Neuronal stem cell (in vitro differentiated cells): ENCODE data around the gene SPATS2.

Experiments
- DNase-seq: peaks from one replicate; pipeline ENCODE4 v3.0.0-alpha.2; 2013; ENCODE audit warnings: low spot score
- H2AFZ ChIP-seq: one replicate; pipeline ENCODE4 v1.6.1; 2013; ENCODE audit warnings: mild to moderate bottlenecking, low read length, inconsistent platforms
- H2AK5ac ChIP-seq: 2 replicates; pipeline ENCODE4 v1.6.1; 2013; ENCODE audit warnings: low read depth, mild to moderate bottlenecking, inconsistent platforms, low read length, moderate library complexity, mixed read lengths
- H2BK120ac ChIP-seq: 2 replicates; pipeline ENCODE4 v1.6.1; 2013; ENCODE audit warnings: low read depth, mild to moderate bottlenecking, inconsistent platforms, low read length, moderate library complexity, mixed read lengths
- H2BK12ac ChIP-seq: one replicate; pipeline ENCODE4 v1.6.1; 2013; ENCODE audit warnings: low read length, inconsistent platforms
- H2BK15ac ChIP-seq: 2 replicates; pipeline ENCODE4 v1.6.1; 2013; ENCODE audit warnings: mild to moderate bottlenecking, low read length, inconsistent platforms, mixed read lengths
- H2BK5ac ChIP-seq: one replicate; pipeline ENCODE4 v1.6.1; 2013; ENCODE audit warnings: inconsistent platforms, mild to moderate bottlenecking, low read length, moderate library complexity
- H3K14ac ChIP-seq: one replicate; pipeline ENCODE4 v1.6.1; 2013; ENCODE audit warnings: low read length, inconsistent platforms
- H3K18ac ChIP-seq: 2 replicates; pipeline ENCODE4 v1.6.1; 2013; ENCODE audit warnings: low read length, inconsistent platforms
- H3K23ac ChIP-seq: 2 replicates; pipeline ENCODE4 v1.6.1; 2013; ENCODE audit warnings: low read depth, mild to moderate bottlenecking, mixed read lengths, low read length, inconsistent platforms; ENCODE audit not compliant: poor library complexity
- H3K27ac ChIP-seq: replicated peaks from 3 replicates; pipeline ENCODE4 v1.5.1; 2013; ENCODE audit warnings: low read length, inconsistent platforms
- H3K27me3 ChIP-seq, 3 experiments: 2 replicates each; pipeline ENCODE4 v1.6.1; 2013; ENCODE audit warnings: low read length in 3 of 3, mild to moderate bottlenecking in 2 of 3, inconsistent platforms in 1 of 3, low read depth in 1 of 3, mixed read lengths in 1 of 3, moderate library complexity in 1 of 3; ENCODE audit not compliant: control insufficient read depth in 3 of 3, insufficient read depth in 3 of 3
- H3K36me3 ChIP-seq, 2 donors: replicated peaks in 1 of 2; 2 replicates each; pipeline ENCODE4 v1.6.1; 2013; ENCODE audit warnings: low read length in 2 of 2; ENCODE audit not compliant: control insufficient read depth in 2 of 2, insufficient read depth in 2 of 2
- H3K4ac ChIP-seq: 2 replicates; pipeline ENCODE4 v1.6.1; 2013; ENCODE audit warnings: inconsistent platforms, mild to moderate bottlenecking, low read length, moderate library complexity
- H3K4me1 ChIP-seq, 2 donors: 1 replicate in 1 of 2; 2 replicates in 1 of 2; pipeline ENCODE4 v1.6.1; 2013; ENCODE audit warnings: low read length in 2 of 2, low read depth in 1 of 2; ENCODE audit not compliant: control insufficient read depth in 2 of 2, insufficient read depth in 1 of 2
- H3K4me2 ChIP-seq: one replicate; pipeline ENCODE4 v1.6.1; 2013; ENCODE audit warnings: mild to moderate bottlenecking, low read length, inconsistent platforms; ENCODE audit not compliant: insufficient read depth, poor library complexity, severe bottlenecking
- H3K4me3 ChIP-seq, 2 donors: 2 replicates each; pipeline ENCODE4 v1.5.1; 2013; ENCODE audit warnings: low read length in 2 of 2, mild to moderate bottlenecking in 2 of 2, inconsistent platforms in 1 of 2, moderate library complexity in 1 of 2
- H3K79me1 ChIP-seq: one replicate; pipeline ENCODE4 v1.6.1; 2013; ENCODE audit warnings: low read depth, mild to moderate bottlenecking, inconsistent platforms, low read length, moderate library complexity
- H3K9ac ChIP-seq: one replicate; pipeline ENCODE4 v1.6.1; 2013; ENCODE audit warnings: mild to moderate bottlenecking, low read depth, low read length, inconsistent platforms; ENCODE audit not compliant: poor library complexity
- H3K9me3 ChIP-seq, 2 donors: replicated peaks in 1 of 2; 2 replicates each; pipeline versions ENCODE3 to v1.6.1; 2013; ENCODE audit warnings: low read length in 2 of 2, mild to moderate bottlenecking in 2 of 2, inconsistent platforms in 1 of 2, low read depth in 1 of 2, mixed read lengths in 1 of 2, moderate library complexity in 1 of 2; ENCODE audit not compliant: control insufficient read depth in 2 of 2, insufficient read depth in 1 of 2
- H4K8ac ChIP-seq: one replicate; pipeline ENCODE4 v1.6.1; 2013; ENCODE audit warnings: low read depth, mild to moderate bottlenecking, inconsistent platforms, low read length, moderate library complexity
- H4K91ac ChIP-seq: one replicate; pipeline ENCODE4 v1.6.1; 2013; ENCODE audit warnings: low read length, low read depth, mild to moderate bottlenecking, inconsistent platforms; ENCODE audit not compliant: poor library complexity
- WGBS, 2 donors: extraction: QIAGEN DNeasy Blood & Tissue Kit; methylation state at CpG; one replicate each; pipeline ENCODE4 v1.1.7; 2013; ENCODE audit warnings: missing lambda C conversion rate in 2 of 2, mixed read lengths in 1 of 2; ENCODE audit not compliant: insufficient read length in 2 of 2, insufficient replicate concordance in 1 of 2; ENCODE audit errors: extremely low coverage in 2 of 2; 5-methylcytosine and 5-hydroxymethylcytosine counted together

Gene SPATS2

DNA sequence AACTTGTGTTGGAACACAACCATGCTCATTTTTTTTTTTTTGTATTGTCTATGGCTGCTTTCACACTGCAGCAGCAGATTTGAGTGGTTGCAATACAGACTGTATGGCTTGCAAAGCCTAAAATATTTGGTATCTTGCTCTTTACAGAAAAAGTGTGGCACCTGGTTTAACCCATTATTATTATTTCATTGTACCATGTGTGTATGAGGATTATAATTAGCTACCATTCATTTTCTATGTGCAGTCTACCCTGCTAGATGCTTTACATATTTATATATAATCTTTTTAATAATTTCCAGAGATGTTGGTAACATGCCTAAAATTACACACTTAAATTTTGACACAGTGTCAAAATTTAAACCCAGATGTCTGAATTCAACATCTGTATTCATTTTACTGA is 37.7 kb downstream of the SPATS2 start:
- no peak overlapping the region for H3K18ac ChIP-seq
- no peaks in the 10 kb centered on the region for H3K27me3 ChIP-seq
- DNase-seq = no peak
- H2BK15ac ChIP-seq = no peak overlapping the region
- no peak overlapping the region for H2BK120ac ChIP-seq
- no peak overlapping the region for H2AFZ ChIP-seq
- no peak overlapping the region for H4K91ac ChIP-seq
- peaks cover 5% of the 10 kb centered on the region for H3K79me1 ChIP-seq
- no peak overlapping the region for H3K4me3 ChIP-seq
- no peak overlapping the region for H2BK12ac ChIP-seq
- H4K8ac ChIP-seq = no peak overlapping the region
- H3K27ac ChIP-seq = no peak overlapping the region
- H3K4me1 ChIP-seq = peaks cover 0 to 2% of the 10 kb centered on the region in 2 donors
- no peak overlapping the region for H2BK5ac ChIP-seq
- H3K4me2 ChIP-seq = no peak overlapping the region
- no peak overlapping the region for H3K14ac ChIP-seq
- H3K9me3 ChIP-seq = no peaks in the 10 kb centered on the region
- no peak overlapping the region for H3K23ac ChIP-seq
- H3K9ac ChIP-seq = no peak overlapping the region
- no peaks in the 10 kb centered on the region for H3K36me3 ChIP-seq
- H3K4ac ChIP-seq = no peak overlapping the region
- H2AK5ac ChIP-seq = no peak overlapping the region

DNA sequence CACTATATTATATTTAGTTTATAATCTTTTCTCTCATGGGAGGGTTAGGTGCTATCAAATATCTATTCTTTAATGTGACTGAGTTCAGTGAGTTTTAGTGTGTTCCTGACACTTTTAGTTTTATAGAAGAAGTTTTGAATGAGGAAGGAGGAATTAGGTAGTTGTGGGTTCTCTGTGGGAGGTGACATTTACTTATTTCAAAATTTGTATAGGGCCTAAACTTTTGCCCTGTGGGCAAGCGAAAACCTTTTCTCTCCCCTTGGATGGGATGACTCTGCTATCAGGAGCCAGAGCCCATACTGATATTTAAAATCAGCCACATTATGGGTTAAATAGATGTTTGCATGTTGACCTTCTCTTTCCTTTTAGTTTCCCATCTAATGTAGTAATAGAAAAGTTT is 43.6 kb downstream of the SPATS2 start:
- Histone ChIP-seq H3K4me1 (no peaks in the 10 kb centered on the region), H3K4me2 (no peak overlapping the region), H3K23ac (no peak overlapping the region), H4K91ac (no peak overlapping the region), H2AK5ac (no peak overlapping the region), H3K14ac (no peak overlapping the region), H2BK12ac (no peak overlapping the region), H3K27ac (no peak overlapping the region), H3K4me3 (no peak overlapping the region), H2BK120ac (no peak overlapping the region), H3K27me3 (no peaks in the 10 kb centered on the region), H4K8ac (no peak overlapping the region), H3K9me3 (no peaks in the 10 kb centered on the region), H3K36me3 (peaks cover 0 to 2% of the 10 kb centered on the region in 2 donors), H3K4ac (no peak overlapping the region), H3K9ac (no peak overlapping the region), H2BK5ac (no peak overlapping the region), H3K18ac (no peak overlapping the region), H2AFZ (no peak overlapping the region), H2BK15ac (no peak overlapping the region), H3K79me1 (peaks cover 1% of the 10 kb centered on the region)
- DNase-seq = no peak
- no CpG with 5 or more reads among the region's 1 CpG for WGBS, 2 donors

DNA sequence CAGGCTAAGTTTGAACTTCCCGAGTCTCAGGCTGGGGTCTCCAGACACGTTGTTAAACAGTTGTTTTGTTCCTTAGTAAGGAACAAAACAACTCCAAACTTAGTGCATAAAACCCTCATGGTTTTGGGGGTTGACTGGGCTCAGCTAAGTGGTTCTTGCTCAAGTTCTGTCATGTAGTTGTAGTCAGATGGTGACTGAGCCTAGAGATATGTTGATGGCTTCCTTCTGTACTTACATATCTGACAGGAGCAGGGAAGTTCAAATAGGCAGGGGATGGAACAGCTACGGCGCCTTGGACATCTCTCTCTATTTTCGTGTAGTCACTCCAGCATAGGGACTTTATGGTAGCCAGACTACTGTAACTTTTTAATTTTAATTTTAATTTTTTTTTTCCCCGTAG is 45.7 kb downstream of the SPATS2 start:
- no peak overlapping the region for H3K27ac ChIP-seq
- no peak overlapping the region for H2BK15ac ChIP-seq
- H2BK12ac ChIP-seq = no peak overlapping the region
- H2AK5ac ChIP-seq = no peak overlapping the region
- no peaks in the 10 kb centered on the region for H3K27me3 ChIP-seq
- H3K23ac ChIP-seq = no peak overlapping the region
- H2BK5ac ChIP-seq = no peak overlapping the region
- no peak overlapping the region for H4K91ac ChIP-seq
- H3K14ac ChIP-seq = no peak overlapping the region
- peaks cover 1% of the 10 kb centered on the region for H3K79me1 ChIP-seq
- no peak overlapping the region for H2BK120ac ChIP-seq
- no peak overlapping the region for H4K8ac ChIP-seq
- H3K4me3 ChIP-seq = no peak overlapping the region
- H3K4ac ChIP-seq = no peak overlapping the region
- H3K18ac ChIP-seq = no peak overlapping the region
- peaks cover 0 to 2% of the 10 kb centered on the region in 2 donors for H3K36me3 ChIP-seq
- no peaks in the 10 kb centered on the region for H3K4me1 ChIP-seq
- H3K9me3 ChIP-seq = no peaks in the 10 kb centered on the region
- no CpG with 5 or more reads among the region's 6 CpGs for WGBS, 2 donors
- H3K9ac ChIP-seq = no peak overlapping the region
- no peak for DNase-seq
- H3K4me2 ChIP-seq = no peak overlapping the region
- no peak overlapping the region for H2AFZ ChIP-seq

DNA sequence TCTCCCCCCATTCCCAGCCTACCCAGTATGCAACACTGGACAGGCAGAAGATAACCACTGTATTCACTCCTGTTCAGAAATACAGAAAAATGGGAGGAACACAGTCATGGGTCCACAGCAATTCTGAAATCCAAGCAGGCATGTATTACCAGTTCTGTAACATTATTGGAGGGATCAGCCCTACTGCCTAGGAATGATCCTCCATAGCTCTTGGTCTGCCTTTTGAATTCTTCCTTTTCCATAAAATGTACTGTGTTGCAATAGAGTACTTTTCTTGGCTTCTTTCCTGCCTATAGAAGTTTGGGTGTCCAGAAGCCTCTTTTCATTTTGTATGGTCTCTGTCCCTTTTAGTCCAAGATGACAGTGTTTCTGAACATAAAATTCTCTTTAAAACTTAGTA is 46.5 kb downstream of the SPATS2 start:
- H3K36me3 ChIP-seq = peaks cover 0 to 2% of the 10 kb centered on the region in 2 donors
- H2BK15ac ChIP-seq = no peak overlapping the region
- H3K79me1 ChIP-seq = peaks cover 1% of the 10 kb centered on the region
- H3K23ac ChIP-seq = no peak overlapping the region
- no peak overlapping the region for H3K27ac ChIP-seq
- no peak overlapping the region for H3K4ac ChIP-seq
- H3K4me1 ChIP-seq = no peaks in the 10 kb centered on the region
- H3K4me2 ChIP-seq = no peak overlapping the region
- no peak overlapping the region for H3K18ac ChIP-seq
- H2AK5ac ChIP-seq = no peak overlapping the region
- no peaks in the 10 kb centered on the region for H3K27me3 ChIP-seq
- no peak overlapping the region for H3K4me3 ChIP-seq
- no peak for DNase-seq
- no peak overlapping the region for H4K8ac ChIP-seq
- no peak overlapping the region for H3K14ac ChIP-seq
- H2BK12ac ChIP-seq = no peak overlapping the region
- H2BK120ac ChIP-seq = no peak overlapping the region
- H3K9ac ChIP-seq = no peak overlapping the region
- no peaks in the 10 kb centered on the region for H3K9me3 ChIP-seq
- H4K91ac ChIP-seq = no peak overlapping the region
- H2AFZ ChIP-seq = no peak overlapping the region
- no peak overlapping the region for H2BK5ac ChIP-seq
